IMR-90 (cell line): ENCODE results near the gene ZNF821. TPM values are rescaled to one million over a fixed set of nuclear protein-coding genes. Genes with fewer than 3 reads are reported as not detected.
A peak's percentile ranks its signal among the peaks of the same experiment; 100 is the strongest.

ENCODE experiments used
- ATAC-seq: fragments of 200-7000 bp; cut with Tn5 transposase; 2 replicates; pipeline ENCODE4 v1.9.1; 2020; ENCODE audit warnings: low read depth, mild to moderate bottlenecking, moderate library complexity
- BruUV-seq: library from RNA; stranded (reverse); fragments of 400-500 nt; replicated peaks from 2 replicates; lab custom pipeline; 2021; lab: Mats Ljungman, UMichigan
- CTCF ChIA-PET: fragments of 300-600 bp; formaldehyde crosslinking; extraction: SDS; loops from one replicate; lab custom pipeline; 2021; ENCODE audit warnings: antibody characterized with exemption; lab: Yijun Ruan, JAX
- POLR2A ChIA-PET: fragments of 300-600 bp; sonication (Branson Sonifier 250); formaldehyde crosslinking; loops from one replicate; lab custom pipeline; 2022; ENCODE audit warnings: antibody characterized with exemption; ENCODE audit not compliant: unreplicated experiment; lab: Charles Lee
- DNase-seq: peaks from one replicate; pipeline ENCODE4 v3.0.0; 2013
- H2AFZ ChIP-seq: replicated peaks from 2 replicates; pipeline ENCODE3; 2013; ENCODE audit warnings: low read length, mild to moderate bottlenecking; ENCODE audit not compliant: poor library complexity
- H2AK5ac ChIP-seq: 2 replicates; pipeline ENCODE4 v1.6.1; 2013; ENCODE audit warnings: low read depth, low read length, inconsistent platforms
- H2AK9ac ChIP-seq: replicated peaks from 2 replicates; pipeline ENCODE3; 2013; ENCODE audit warnings: mild to moderate bottlenecking, low read depth, low read length, moderate library complexity; ENCODE audit not compliant: poor library complexity
- H2BK120ac ChIP-seq: 2 replicates; pipeline ENCODE4 v1.6.1; 2013; ENCODE audit warnings: low read depth, low read length, inconsistent platforms
- H2BK15ac ChIP-seq: 3 replicates; pipeline ENCODE4 v1.6.1; 2013; ENCODE audit warnings: low read depth, low read length, inconsistent platforms
- H2BK20ac ChIP-seq: 2 replicates; pipeline ENCODE4 v1.6.1; 2013; ENCODE audit warnings: low read depth, mild to moderate bottlenecking, inconsistent platforms, low read length, moderate library complexity
- H2BK5ac ChIP-seq: 2 replicates; pipeline ENCODE4 v1.6.1; 2013; ENCODE audit warnings: mild to moderate bottlenecking, low read depth, low read length, inconsistent platforms; ENCODE audit not compliant: poor library complexity, severe bottlenecking
- H3K14ac ChIP-seq: replicated peaks from 2 replicates; pipeline ENCODE4 v1.6.1; 2013; ENCODE audit warnings: low read depth, low read length, inconsistent platforms
- H3K18ac ChIP-seq: 2 replicates; pipeline ENCODE4 v1.6.1; 2013; ENCODE audit warnings: low read depth, low read length, control low read depth
- H3K23ac ChIP-seq: 2 replicates; pipeline ENCODE4 v1.6.1; 2013; ENCODE audit warnings: low read depth, low read length, inconsistent platforms
- H3K27ac ChIP-seq: 2 replicates; pipeline ENCODE4 v1.5.1; 2013; ENCODE audit warnings: mild to moderate bottlenecking, control low read depth, low read length; ENCODE audit not compliant: insufficient read depth
- H3K27me3 ChIP-seq: 2 replicates; pipeline ENCODE4 v1.6.1; 2013; ENCODE audit warnings: low read length; ENCODE audit not compliant: control insufficient read depth, insufficient read depth
- H3K36me3 ChIP-seq: 2 replicates; pipeline ENCODE4 v1.6.1; 2013; ENCODE audit warnings: low read length, mixed read lengths; ENCODE audit not compliant: control insufficient read depth, insufficient read depth
- H3K4ac ChIP-seq: 2 replicates; pipeline ENCODE4 v1.6.1; 2013; ENCODE audit warnings: low read depth, low read length, inconsistent platforms
- H3K4me1 ChIP-seq: 2 replicates; pipeline ENCODE4 v1.6.1; 2013; ENCODE audit warnings: low read length, mixed read lengths; ENCODE audit not compliant: control insufficient read depth, insufficient read depth
- H3K4me2 ChIP-seq: 2 replicates; pipeline ENCODE4 v1.6.1; 2013; ENCODE audit warnings: low read depth, mild to moderate bottlenecking, control low read depth, low read length, moderate library complexity
- H3K4me3 ChIP-seq: 2 replicates; pipeline ENCODE4 v1.5.1; 2013; ENCODE audit warnings: low read depth, mild to moderate bottlenecking, control low read depth, low read length, moderate library complexity; ENCODE audit not compliant: insufficient read depth
- H3K56ac ChIP-seq: 2 replicates; pipeline ENCODE4 v1.6.1; 2013; ENCODE audit warnings: low read length, inconsistent platforms; ENCODE audit not compliant: insufficient read depth; ENCODE audit errors: extremely low read depth
- H3K79me1 ChIP-seq, 2 experiments: 2 replicates each; pipeline ENCODE4 v1.6.1; 2013; ENCODE audit warnings: low read length in 2 of 2, inconsistent platforms in 1 of 2, low read depth in 1 of 2
- H3K9ac ChIP-seq: 2 replicates; pipeline ENCODE4 v1.6.1; 2013; ENCODE audit warnings: low read depth, low read length, control low read depth
- H3K9me1 ChIP-seq: 2 replicates; pipeline ENCODE4 v1.6.1; 2013; ENCODE audit warnings: low read length, inconsistent platforms; ENCODE audit not compliant: insufficient read depth
- H3K9me3 ChIP-seq: 2 replicates; pipeline ENCODE4 v1.6.1; 2013; ENCODE audit warnings: low read length; ENCODE audit not compliant: control insufficient read depth, insufficient read depth
- H4K20me1 ChIP-seq: 2 replicates; pipeline ENCODE4 v1.6.1; 2013; ENCODE audit warnings: low read length, inconsistent platforms; ENCODE audit not compliant: insufficient read depth
- H4K5ac ChIP-seq: 2 replicates; pipeline ENCODE4 v1.6.1; 2013; ENCODE audit warnings: mild to moderate bottlenecking, low read depth, low read length, control low read depth
- H4K8ac ChIP-seq, 2 experiments: 2 replicates each; pipeline ENCODE4 v1.6.1; 2013; ENCODE audit warnings: low read depth in 2 of 2, low read length in 2 of 2, control low read depth in 1 of 2, inconsistent platforms in 1 of 2
- H4K91ac ChIP-seq: 2 replicates; pipeline ENCODE4 v1.6.1; 2013; ENCODE audit warnings: low read depth, low read length, inconsistent platforms; ENCODE audit not compliant: insufficient read depth
- MAFK ChIP-seq: IDR thresholded peaks from 2 replicates; pipeline ENCODE4 v1.6.1; 2012; ENCODE audit warnings: low read depth, low read length, improper control_type of control experiment
- MAZ ChIP-seq: IDR thresholded peaks from 2 replicates; pipeline ENCODE4 v1.6.1; 2012; ENCODE audit warnings: low read depth, mild to moderate bottlenecking, low read length, improper control_type of control experiment, moderate library complexity, borderline replicate concordance
- WGBS, 2 experiments: methylation state at CpG; one replicate each; pipeline versions ENCODE4 v1.1.5 to v1.1.7; 2013; ENCODE audit warnings: missing lambda C conversion rate in 2 of 2; ENCODE audit not compliant: insufficient read length in 1 of 2; ENCODE audit errors: extremely low coverage in 2 of 2; 5-methylcytosine and 5-hydroxymethylcytosine counted together
- dilution Hi-C: fragments of 300-500 bp; cut with HindIII; formaldehyde crosslinking; loops from one replicate; pipeline ENCODE4 v1.14.3; 2018; ENCODE audit warnings: low sequenced_read_pairs; ENCODE audit not compliant: unreplicated experiment
- in situ Hi-C: fragments of 300-500 bp; cut with MboI; formaldehyde crosslinking; loops from 3 replicates; pipeline ENCODE4 v1.14.3; 2019; ENCODE audit warnings: low sequenced_read_pairs, inconsistent platforms, mixed read lengths
- intact Hi-C: fragments of 100-400 bp; cut with micrococcal nuclease; formaldehyde crosslinking; loops from 2 replicates; pipeline ENCODE4 v1.10.0; 2022
- polyA plus RNA-seq, 3 experiments: library from polyadenylated mRNA; depleted of rRNA; stranded (reverse); fragments of >200 nt; gene quantifications; 2 replicates each; pipeline ENCODE4 v1.2.3, GENCODE V29; 2012; ENCODE audit warnings: low replicate concordance in 1 of 3
- total RNA-seq: library from RNA; depleted of rRNA; stranded (reverse); fragments of >200 nt; gene quantifications from 2 replicates; pipeline ENCODE4 v1.2.3, GENCODE V29; 2012

The ZNF821 gene
- total and polyA plus RNA-seq, 2 of the 4 experiments (the other 2 are of a cell fraction), result 5.9 to 6.0 TPM

- DNase-seq (no peak), ATAC-seq (no peak)
- no TSS peak for BruUV-seq
- WGBS, 2 experiments, result 100% methylated on average over 2 of the region's 5 CpGs; no CpG with 5 or more reads in 1 of the 2 experiments
- Histone ChIP-seq H3K4ac (no peak overlapping the region), H2AFZ (no peak overlapping the region), H3K27ac (no peak overlapping the region), H3K36me3 (peaks cover 1% of the 10 kb centered on the region; the same call in 1 of the 2 replicates), H3K9me3 (no peaks in the 10 kb centered on the region), H3K23ac (no peak overlapping the region), H3K14ac (no peak overlapping the region), H4K8ac (no peak overlapping the region), H2AK9ac (no peak overlapping the region), H4K91ac (no peak overlapping the region), H3K27me3 (no peaks in the 10 kb centered on the region), H3K18ac (no peak overlapping the region), H3K4me2 (no peak overlapping the region), H4K20me1 (peaks cover 94% of the 10 kb centered on the region), H2BK15ac (no peak overlapping the region), H3K9ac (no peak overlapping the region), H2AK5ac (no peak overlapping the region), H2BK5ac (no peak overlapping the region), H2BK120ac (no peak overlapping the region), H3K4me3 (no peak overlapping the region), H4K5ac (no peak overlapping the region), H3K4me1 (no peaks in the 10 kb centered on the region), H2BK20ac (no peak overlapping the region), H3K79me1 (peaks cover 0 to 29% of the 10 kb centered on the region in 2 experiments; a peak in 2 of 4 replicates), H3K9me1 (peaks cover 6% of the 10 kb centered on the region), H3K56ac (no peak overlapping the region)
- no peak for TF ChIP-seq MAZ
- TF ChIP-seq MAFK, result 0 out of 2 replicates have a peak, but pooled peaks have one; percentile 8
- intact Hi-C loops (no loop called here), dilution Hi-C loops (no loop called here), in situ Hi-C loops (no loop called here)
- ChIA-PET CTCF (no interaction called here), POLR2A (interaction anchor here (0.6 kb wide), 1 partner anchor 21 kb away, joined by 3 read pairs; no protein-coding TSS in a partner anchor)
Measured at GRCh38 chr16:71902656-71903365, 18.8 kb upstream of the ZNF821 start.
